Measurements from ENCODE around the gene CCDC157.

CCDC157 gene

DNA sequence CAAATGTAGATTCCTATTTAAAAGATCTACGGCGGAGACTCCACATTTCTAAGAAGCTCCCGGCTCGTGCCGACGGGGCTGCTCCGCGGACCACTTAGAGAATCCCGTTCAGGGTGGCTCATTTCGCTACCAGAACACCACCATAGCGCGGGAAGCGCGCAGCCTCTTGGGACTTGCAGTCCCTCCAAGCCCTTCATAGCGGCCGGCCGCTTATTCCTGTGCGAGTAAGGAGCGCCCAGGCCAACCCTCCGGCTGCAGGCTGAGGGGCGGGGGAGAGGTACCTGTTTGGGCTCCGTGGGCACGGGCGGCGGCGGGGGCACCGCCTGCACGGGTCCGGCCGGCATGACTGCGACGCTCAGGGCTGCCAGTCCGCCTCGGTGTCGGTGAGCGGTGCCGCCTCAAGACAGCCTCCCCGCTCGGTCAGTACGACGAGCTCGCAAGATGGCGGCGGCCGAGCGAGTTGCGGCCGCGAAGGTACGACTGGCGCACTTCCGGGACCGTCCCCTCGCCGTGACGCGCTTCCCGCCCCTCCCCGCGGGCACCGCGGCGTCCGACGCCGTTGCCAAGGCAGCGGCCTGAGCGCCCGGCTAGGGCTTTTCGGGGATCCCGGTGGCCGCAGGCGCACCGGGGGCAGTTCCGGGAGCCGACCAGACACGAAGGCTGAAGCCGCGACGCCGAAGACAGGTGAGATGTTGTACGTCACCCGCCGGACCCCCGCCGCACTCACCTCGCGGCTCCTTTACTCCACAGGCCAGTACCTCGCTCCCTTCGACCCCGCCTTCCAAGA lies at the start of gene CCDC157, which contains the start of gene SF3A1:
Gene CCDC157 (plus strand): TSS at position 559 of the 787 bp plus-strand sequence. CDS start 8,994 bp downstream, outside the sequence.
Gene SF3A1 (minus strand): TSS at position 446 of the 787 bp plus-strand sequence. CDS start 102 bp downstream, at position 344.
- H3K27ac ChIP-seq, result peak within 1 kb of the TSS; percentile 83
- TF ChIP-seq CTCF (IDR thresholded peaks at IDR 0.05), result no peak
- no peak for TF ChIP-seq ZFX (IDR thresholded peaks at IDR 0.05; ENCODE audit: borderline replicate concordance)

DNA sequence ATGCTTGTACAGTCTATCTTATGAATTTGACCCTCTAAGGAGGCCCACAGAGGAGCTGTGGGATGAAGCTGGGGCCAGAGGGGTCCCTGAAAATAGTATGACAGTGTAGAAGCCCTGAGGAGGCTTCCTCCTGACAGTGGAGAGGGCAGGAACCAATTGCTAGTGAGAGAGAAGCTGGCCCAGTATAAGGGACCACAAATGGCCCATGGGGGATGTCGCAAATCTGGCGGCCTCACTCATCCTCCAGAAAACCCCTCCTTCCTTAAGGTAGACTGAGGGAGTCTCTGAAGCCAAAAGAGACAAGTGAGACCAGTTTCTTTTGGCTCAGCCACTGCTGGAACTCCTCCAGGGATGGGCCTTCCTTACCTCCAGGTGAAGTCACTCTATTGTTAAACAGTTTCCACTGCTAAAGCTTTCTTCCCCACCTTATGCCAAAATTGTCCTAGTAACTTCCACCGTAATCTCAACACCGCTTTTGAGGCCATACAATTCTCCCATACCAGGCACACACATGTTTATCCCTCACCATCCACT lies 49.7 kb upstream of the CCDC157 start:
- TF ChIP-seq ZFX (IDR thresholded peaks at IDR 0.05; ENCODE audit: borderline replicate concordance), result no peak
- TF ChIP-seq CTCF (IDR thresholded peaks at IDR 0.05), result no peak
- no peak overlapping the region for H3K27ac ChIP-seq

GRCh38 chr22:30308093-30308492 lies 48.7 kb upstream of the CCDC157 start:
- TF ChIP-seq CTCF (IDR thresholded peaks at IDR 0.05) (no peak), ZFX (IDR thresholded peaks at IDR 0.05; ENCODE audit: borderline replicate concordance) (no peak)
- no peak overlapping the region for H3K27ac ChIP-seq

- H3K27ac ChIP-seq, result no peak overlapping the region
- TF ChIP-seq ZFX (IDR thresholded peaks at IDR 0.05; ENCODE audit: borderline replicate concordance) (no peak), CTCF (IDR thresholded peaks at IDR 0.05) (no peak)
These were observed 48.1 kb upstream of the CCDC157 start for GRCh38 chr22:30308518-30309230.

- peak overlapping the region; percentile 4; the same call in 1 of the 2 replicates for H3K27ac ChIP-seq
- TF ChIP-seq ZFX (IDR thresholded peaks at IDR 0.05; ENCODE audit: borderline replicate concordance), result no peak
These were observed 46.7 kb upstream of the CCDC157 start for GRCh38 chr22:30309951-30310741.

DNA sequence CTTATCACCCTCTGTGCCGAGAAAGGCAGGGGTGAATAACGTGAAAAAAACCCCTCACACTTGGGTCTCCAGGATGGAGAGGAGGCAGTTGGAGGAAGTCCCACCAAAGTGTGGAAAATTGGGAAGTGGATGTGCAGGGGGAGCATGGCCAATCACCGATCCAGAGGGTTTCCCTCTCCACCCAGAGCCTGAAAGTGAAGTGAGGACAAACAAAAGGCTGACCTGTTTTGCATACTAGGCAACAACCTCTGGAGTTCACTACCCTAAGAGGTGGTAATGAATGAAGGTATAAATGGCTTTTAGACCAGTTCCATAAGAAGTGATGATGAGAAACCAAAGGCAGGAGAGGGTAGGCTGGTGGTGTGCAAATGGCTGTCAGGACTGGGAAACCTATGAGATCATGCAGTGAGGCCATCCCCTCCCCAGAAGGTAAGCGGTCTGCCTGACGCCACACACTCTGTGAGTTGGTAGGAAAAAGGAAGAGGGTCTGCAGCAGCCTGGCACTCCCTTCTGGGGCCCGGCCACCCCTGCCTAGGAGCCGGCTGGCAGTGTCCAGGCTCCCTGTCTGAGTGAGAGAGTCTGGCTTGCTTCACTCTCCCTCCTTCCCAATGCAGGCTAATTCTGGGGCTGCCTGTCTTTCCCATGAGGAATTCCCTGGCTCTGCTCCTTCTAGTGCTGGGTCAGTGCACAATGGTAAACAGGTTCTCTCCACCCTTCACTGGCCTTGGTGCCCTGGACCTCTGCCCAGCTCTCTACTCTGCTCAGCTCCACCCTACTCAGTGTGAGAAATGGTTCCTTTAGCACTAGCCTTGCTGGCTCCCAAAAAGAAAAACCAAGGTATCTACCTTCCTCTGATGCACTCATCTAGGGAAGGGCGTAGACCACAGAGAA lies 45.7 kb upstream of the CCDC157 start:
- no peak for TF ChIP-seq ZFX (IDR thresholded peaks at IDR 0.05; ENCODE audit: borderline replicate concordance)
- TF ChIP-seq CTCF (IDR thresholded peaks at IDR 0.05), result no peak
- H3K27ac ChIP-seq, result peak overlapping the region; percentile 18; the same call in 1 of the 2 replicates
